Activated CD4-positive, alpha-beta T cell treated with anti-CD3 and anti-CD28 coated beads for 36 hours (primary cell): ENCODE data around the gene FLYWCH1. TPM values are rescaled to one million over a fixed set of nuclear protein-coding genes. Genes with fewer than 3 reads are reported as not detected.

Source experiments
- ATAC-seq: fragments of 200-7000 bp; cut with Tn5 transposase; one replicate; pipeline ENCODE4 v1.10.0; 2021; ENCODE audit warnings: mild to moderate bottlenecking, moderate library complexity
- CTCF ChIA-PET: fragments of 350-600 bp; sonication (Branson Sonifier 250); formaldehyde crosslinking; loops from one replicate; lab custom pipeline; 2021; ENCODE audit warnings: antibody characterized with exemption; lab: Charles Lee
- POLR2A ChIA-PET: fragments of 350-600 bp; sonication (Branson Sonifier 250); formaldehyde crosslinking; loops from one replicate; lab custom pipeline; 2021; ENCODE audit warnings: antibody characterized with exemption, inconsistent platforms; lab: Charles Lee
- DNase-seq: peaks from one replicate; pipeline ENCODE4 v3.0.0-alpha.2; 2020
- H3K27ac Mint-ChIP-seq: one replicate; pipeline ENCODE4 v1.8.0; 2021; ENCODE audit warnings: mixed read lengths
- H3K27me3 Mint-ChIP-seq: one replicate; pipeline ENCODE4 v1.8.0; 2021; ENCODE audit warnings: mixed read lengths
- H3K36me3 Mint-ChIP-seq: one replicate; pipeline ENCODE4 v1.8.0; 2021; ENCODE audit warnings: low read depth, mixed read lengths
- H3K4me1 Mint-ChIP-seq: one replicate; pipeline ENCODE4 v1.8.0; 2021; ENCODE audit warnings: mixed read lengths
- H3K4me3 Mint-ChIP-seq: one replicate; pipeline ENCODE4 v1.8.0; 2021; ENCODE audit warnings: mild to moderate bottlenecking, moderate library complexity, mixed read lengths
- H3K9me3 Mint-ChIP-seq: one replicate; pipeline ENCODE4 v1.8.0; 2021; ENCODE audit warnings: low read depth, mixed read lengths
- intact Hi-C, 2 experiments: fragments of 100-400 bp; cut with DNase I in 1 of 2; cut with micrococcal nuclease in 1 of 2; formaldehyde crosslinking; loops; one replicate each; pipeline versions ENCODE4 v1.14.2 to v1.15.1; 2022 to 2024; cut with DNase I, micrococcal nuclease
- total RNA-seq, 2 experiments: library from RNA; stranded (reverse); gene quantifications; one replicate each; pipeline ENCODE4 v1.2.3, GENCODE V29; 2021

FLYWCH1 gene
- total RNA-seq, 2 experiments from 2014 or later = 26.6 to 37.9 TPM

DNA sequence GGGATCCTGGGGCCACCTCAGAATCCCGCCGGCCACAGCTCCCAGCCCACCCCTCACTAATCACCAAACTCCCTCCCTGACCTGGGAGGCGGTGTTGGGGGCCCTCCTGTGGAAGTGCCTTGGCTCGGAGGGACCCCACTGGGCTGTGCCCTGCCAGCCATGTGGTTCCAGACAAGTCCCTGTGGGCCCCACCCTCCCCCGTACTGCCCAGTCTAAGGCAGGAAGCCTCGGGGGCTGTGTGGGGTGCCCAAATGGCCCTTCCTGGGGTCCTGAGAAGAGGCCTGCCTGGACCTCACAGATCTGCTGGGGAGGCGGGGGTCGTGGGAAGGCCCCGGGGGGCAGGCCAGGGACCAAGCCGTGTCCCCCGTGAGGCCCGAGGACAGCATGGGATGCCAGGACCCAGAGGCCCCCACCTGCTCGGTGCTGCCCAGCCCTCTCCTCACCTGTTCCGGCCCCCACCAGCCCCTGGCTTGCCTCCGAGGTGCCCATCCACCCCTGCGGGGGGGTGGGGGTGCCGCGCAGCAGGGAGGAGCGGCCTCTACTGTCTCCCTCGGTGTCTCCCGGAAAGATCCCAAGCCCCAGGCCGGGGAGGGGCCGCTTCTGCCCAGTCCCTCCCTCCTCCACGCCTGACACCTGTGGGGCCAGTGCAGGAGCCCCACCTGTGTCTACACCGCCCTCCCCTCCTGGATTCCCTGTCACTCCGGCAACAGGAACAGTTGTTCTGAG, 43.1 kb downstream of the FLYWCH1 start:
- no peak overlapping the region for H3K27ac Mint-ChIP-seq
- no peak for ATAC-seq

DNA sequence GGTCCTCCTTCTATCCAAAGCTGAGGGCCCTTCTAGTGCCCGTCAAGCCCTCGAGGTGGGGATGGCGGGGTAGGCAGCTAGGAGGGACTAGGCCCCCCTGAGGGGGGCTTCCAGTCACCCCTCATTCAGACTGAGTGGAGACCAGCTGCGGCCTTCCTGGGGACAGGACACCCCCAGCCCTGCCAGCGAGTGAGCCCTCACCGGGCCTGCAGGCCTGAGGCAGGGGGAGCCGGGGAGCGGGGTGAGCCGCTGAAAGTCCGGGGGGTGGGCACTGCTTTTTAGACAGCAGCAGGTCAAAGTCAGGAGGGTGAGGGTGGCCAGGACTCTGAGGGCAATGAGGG, 43.7 kb downstream of the FLYWCH1 start:
- DNase-seq (no peak), ATAC-seq (no peak)
- Mint-ChIP-seq H3K4me3 (no peak overlapping the region), H3K27me3 (peaks cover 8% of the 10 kb centered on the region), H3K4me1 (peaks cover 3% of the 10 kb centered on the region), H3K36me3 (no peaks in the 10 kb centered on the region), H3K27ac (no peak overlapping the region), H3K9me3 (no peaks in the 10 kb centered on the region)
- CTCF ChIA-PET = no interaction called here
- intact Hi-C loops = no loop called here
- POLR2A ChIA-PET = no interaction called here

More for the DNA sequence above, 43.1 kb downstream of the FLYWCH1 start:
- Mint-ChIP-seq H3K9me3 (no peaks in the 10 kb centered on the region), H3K27me3 (peaks cover 6% of the 10 kb centered on the region), H3K4me3 (no peak overlapping the region), H3K36me3 (no peaks in the 10 kb centered on the region), H3K4me1 (peaks cover 3% of the 10 kb centered on the region)
- POLR2A ChIA-PET = no interaction called here
- no peak for DNase-seq
- intact Hi-C loops = no loop called here
- CTCF ChIA-PET = no interaction called here

DNA sequence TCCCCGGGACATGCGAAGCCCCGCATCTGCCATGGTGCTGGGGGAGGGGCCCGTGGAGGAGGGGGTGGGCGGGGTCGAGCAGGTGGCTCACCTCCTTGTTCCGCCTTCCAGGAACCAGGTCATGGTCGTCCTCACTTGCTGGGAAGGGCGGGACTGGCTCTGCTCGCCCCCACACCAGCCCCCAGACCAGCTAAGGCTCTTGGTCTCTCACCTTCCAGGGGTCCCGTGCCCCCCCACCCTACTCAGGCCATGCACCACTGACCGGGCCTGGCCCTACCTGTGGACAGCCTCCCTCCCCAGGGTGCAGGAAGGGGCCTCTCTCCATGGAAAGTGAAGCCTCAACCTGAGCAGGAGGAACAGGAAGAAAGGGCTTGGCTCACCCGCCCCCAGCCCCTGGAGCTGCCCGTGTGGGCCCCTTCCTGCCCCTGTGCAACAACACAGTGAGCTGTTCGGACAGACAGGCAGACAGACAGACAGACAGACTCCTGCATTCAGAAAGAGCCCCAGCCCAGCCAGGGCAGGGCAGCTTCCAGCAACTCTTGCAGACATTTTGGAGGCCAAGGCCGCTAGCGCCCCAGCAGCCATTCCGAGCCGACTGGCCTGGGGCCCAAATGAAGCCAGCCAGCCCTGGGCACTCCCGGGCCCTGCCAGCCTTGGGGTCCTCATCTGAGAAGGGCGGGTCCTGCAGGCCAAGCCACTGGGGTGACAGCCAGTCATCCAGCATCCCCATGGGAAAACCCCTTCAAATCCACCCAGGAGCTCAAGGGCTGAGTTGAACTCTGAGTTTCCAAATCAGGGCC, 44.2 kb downstream of the FLYWCH1 start:
- intact Hi-C loops = no loop called here
- peak; percentile 52 for ATAC-seq
- CTCF ChIA-PET = no interaction called here

DNA sequence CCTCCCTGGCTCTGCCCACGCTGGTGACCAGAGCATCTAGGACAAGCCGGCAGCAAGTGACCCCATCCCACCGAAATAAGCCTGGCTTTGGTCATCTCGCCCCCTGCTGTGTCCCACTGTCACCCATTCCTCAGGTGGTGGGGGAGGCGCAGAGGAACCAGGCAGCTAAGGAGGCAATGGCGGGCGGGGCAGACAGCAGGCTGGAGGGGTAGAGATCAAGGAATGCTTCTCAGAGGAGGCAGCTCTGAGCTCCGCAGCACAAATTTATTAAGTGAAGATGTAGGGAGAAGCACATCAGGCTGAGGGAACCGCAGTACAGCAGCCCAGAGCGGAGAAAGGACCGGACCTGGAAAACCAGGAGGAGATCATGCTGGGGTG, 44.8 kb downstream of the FLYWCH1 start:
- Mint-ChIP-seq H3K9me3 (no peaks in the 10 kb centered on the region), H3K4me1 (peaks cover 3% of the 10 kb centered on the region), H3K36me3 (no peaks in the 10 kb centered on the region), H3K27me3 (peaks cover 8% of the 10 kb centered on the region), H3K27ac (no peak overlapping the region), H3K4me3 (no peak overlapping the region)
- ATAC-seq = no peak
- ChIA-PET CTCF (no interaction called here), POLR2A (interaction anchor here (0.7 kb wide), 1 partner anchor 14 kb away, joined by 3 read pairs; no protein-coding TSS in a partner anchor)
- intact Hi-C loops = no loop called here
- no peak for DNase-seq

More for the DNA sequence above, 44.2 kb downstream of the FLYWCH1 start:
- no peak for DNase-seq
- peaks cover 3% of the 10 kb centered on the region for H3K4me1 Mint-ChIP-seq
- H3K36me3 Mint-ChIP-seq = no peaks in the 10 kb centered on the region
- H3K27ac Mint-ChIP-seq = no peak overlapping the region
- no peaks in the 10 kb centered on the region for H3K9me3 Mint-ChIP-seq
- POLR2A ChIA-PET = interaction anchor here (0.7 kb wide), 1 partner anchor 14 kb away, joined by 3 read pairs; no protein-coding TSS in a partner anchor
- H3K27me3 Mint-ChIP-seq = peaks cover 8% of the 10 kb centered on the region
- no peak overlapping the region for H3K4me3 Mint-ChIP-seq

DNA sequence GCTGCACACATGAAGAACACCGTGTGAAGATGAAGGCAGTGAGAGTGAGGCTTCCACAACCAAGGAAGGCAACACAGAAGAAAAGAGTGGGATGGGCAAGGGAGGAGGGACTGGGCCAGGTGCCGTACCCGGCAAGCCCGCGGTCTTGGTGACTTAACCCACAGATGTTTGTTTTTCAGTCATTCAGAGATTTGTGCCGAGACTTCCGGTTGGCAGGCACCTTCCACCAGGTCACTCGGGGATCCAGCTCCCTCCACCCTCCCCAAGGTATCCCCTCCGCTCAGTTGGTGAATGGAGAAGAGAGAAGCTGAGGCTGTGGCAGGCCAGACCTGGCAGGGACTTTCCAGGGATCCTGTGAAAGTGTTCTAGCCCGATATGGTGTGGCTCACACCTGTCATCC, 47.5 kb downstream of the FLYWCH1 start:
- Mint-ChIP-seq H3K4me1 (peaks cover 14% of the 10 kb centered on the region), H3K27ac (no peak overlapping the region), H3K27me3 (peaks cover 19% of the 10 kb centered on the region), H3K9me3 (no peaks in the 10 kb centered on the region), H3K4me3 (no peak overlapping the region), H3K36me3 (no peaks in the 10 kb centered on the region)
- ChIA-PET POLR2A (interaction anchor here (1.2 kb wide), 1 partner anchor 13 kb away, joined by 3 read pairs; no protein-coding TSS in a partner anchor), CTCF (interaction anchor here (0.6 to 1.0 kb wide), 2 partner anchors 48 to 61 kb away, joined by 4 to 5 read pairs; no protein-coding TSS in a partner anchor)
- intact Hi-C loops = no loop called here
- DNase-seq = no peak
- ATAC-seq = no peak

DNA sequence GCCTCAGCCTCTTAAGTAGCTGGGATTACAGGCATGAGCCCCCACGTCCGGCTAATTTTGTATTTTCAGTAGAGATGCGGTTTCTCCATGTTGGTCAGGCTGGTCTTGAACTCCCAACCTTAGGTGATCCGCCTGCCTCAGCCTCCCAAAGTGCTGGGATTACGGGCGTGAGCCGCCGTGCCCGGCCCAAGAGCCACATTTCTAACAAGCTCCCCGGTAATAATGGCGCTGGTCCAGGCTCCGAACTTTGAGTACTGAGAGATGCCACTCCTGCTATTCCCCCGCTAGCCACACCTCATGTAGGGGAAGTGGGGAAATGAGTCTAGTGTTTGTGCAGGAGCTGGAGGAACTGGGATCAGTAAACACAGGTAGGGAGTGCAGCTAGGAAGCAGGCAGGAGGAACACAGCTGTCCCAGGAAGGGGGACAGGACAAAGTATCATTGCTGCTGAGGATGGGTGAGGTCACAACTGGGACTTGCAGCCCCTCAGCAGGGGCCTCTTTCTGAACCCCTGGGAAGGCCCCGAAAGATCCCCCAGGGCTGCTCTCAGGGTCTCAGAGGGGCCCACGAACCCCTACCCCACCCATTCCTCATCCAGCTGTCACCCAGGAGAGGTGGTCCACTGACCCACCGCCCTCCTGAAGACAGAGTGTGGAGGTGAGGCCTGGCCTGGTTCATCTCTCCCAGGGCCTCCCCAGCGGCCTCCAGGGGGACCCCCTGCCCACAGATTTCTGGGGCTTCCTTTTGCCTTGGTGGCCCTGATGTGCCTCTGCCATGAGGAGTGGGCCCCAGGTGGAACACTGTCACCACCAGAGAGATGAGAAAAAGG, 48.7 kb downstream of the FLYWCH1 start:
- Mint-ChIP-seq H3K36me3 (no peaks in the 10 kb centered on the region), H3K27ac (no peak overlapping the region), H3K4me3 (no peak overlapping the region), H3K27me3 (peaks cover 21% of the 10 kb centered on the region), H3K4me1 (peaks cover 17% of the 10 kb centered on the region), H3K9me3 (no peaks in the 10 kb centered on the region)
- intact Hi-C loops = no loop called here
- ATAC-seq (no peak), DNase-seq (no peak)
- ChIA-PET POLR2A (interaction anchor here (1.2 kb wide), 1 partner anchor 15 kb away, joined by 3 read pairs; no protein-coding TSS in a partner anchor), CTCF (interaction anchor here (0.6 to 1.5 kb wide), 4 partner anchors 14 to 809 kb away, joined by 3 to 4 read pairs (median 4); no protein-coding TSS in a partner anchor)

DNA sequence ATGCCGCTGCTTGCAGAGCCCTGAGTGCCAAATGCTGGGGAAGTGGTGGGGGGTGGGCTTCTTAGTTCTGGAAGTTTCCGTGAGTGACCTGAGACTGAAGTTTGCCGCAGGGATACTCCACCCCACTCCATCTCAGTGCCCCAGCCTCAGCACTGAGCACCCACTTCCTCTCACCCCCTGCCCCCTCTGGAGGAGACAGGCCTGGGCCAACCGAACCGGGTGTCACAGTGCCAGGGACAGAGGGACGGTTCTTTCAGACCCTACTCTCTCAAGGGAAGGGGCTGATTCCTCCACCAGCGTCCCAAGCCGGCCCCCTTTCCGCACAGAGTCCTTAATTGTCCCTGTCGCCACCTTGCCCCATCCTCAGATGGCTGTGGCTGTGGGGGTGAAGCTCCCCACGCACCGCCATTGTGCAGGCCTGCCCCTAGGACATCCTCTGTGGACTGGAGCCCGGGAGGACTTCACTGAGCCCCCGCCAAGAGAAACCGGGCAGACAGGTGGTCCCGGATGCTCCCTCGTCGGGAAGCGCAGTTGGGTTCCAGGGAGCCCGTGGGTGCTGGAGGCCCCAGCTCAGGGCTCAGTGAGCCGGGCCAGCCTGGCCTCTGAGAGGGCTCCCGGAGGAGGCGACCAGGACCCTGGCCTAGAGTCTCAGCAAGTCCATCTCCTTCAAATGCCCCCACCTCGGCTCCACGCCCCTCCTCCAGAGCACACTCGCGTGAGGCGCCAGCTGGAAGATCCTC, 50.8 kb downstream of the FLYWCH1 start:
- ATAC-seq (no peak), DNase-seq (no peak)
- intact Hi-C loops = no loop called here
- CTCF ChIA-PET = interaction anchor here (0.6 to 2.2 kb wide), 9 partner anchors 8 to 1652 kb away, joined by 3 to 7 read pairs (median 3); partner anchors contain the start of genes PKMYT1 and ZNF213
- peaks cover 19% of the 10 kb centered on the region for H3K4me1 Mint-ChIP-seq
- H3K36me3 Mint-ChIP-seq = no peaks in the 10 kb centered on the region
- H3K27me3 Mint-ChIP-seq = peaks cover 23% of the 10 kb centered on the region
- no peaks in the 10 kb centered on the region for H3K9me3 Mint-ChIP-seq
- no peak overlapping the region for H3K27ac Mint-ChIP-seq
- no peak overlapping the region for H3K4me3 Mint-ChIP-seq
- POLR2A ChIA-PET = no interaction called here

DNA sequence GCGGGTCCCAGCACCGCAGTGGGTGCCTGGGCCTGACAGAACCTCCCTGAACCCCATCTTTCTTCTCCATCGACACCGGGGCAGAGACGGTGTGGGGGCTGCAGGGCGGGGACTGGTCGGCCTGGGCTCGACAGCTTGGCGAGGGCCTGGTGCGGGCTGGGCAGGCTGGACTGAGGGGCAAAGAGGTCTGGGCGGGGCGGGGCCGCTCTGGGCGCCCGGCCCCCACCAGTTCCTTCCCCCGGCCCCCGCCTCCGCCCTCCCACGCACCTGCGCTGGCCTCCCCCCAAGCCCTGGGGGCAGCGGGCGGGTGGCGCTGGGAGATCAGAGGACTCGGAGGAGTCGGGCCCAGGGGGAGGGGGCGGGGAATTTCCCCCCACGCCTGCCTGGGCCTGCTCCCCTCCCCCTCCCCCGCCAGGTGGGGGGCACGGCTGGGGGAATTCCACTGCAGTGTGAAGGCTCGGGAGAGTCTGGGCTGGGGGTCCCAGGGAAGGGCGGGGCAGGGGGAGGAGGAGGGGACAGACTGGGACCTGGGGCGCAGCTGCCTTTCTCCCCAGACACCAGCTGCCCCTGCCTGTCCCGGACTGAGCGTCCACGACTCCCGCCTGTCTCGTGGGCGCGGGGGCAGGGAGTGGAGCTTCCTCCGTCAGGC, 51.5 kb downstream of the FLYWCH1 start:
- ChIA-PET CTCF (interaction anchor here (0.6 to 2.2 kb wide), 9 partner anchors 9 to 149 kb away, joined by 3 to 7 read pairs (median 4); partner anchors contain the start of gene PKMYT1), POLR2A (no interaction called here)
- Mint-ChIP-seq H3K4me1 (peaks cover 25% of the 10 kb centered on the region), H3K9me3 (no peaks in the 10 kb centered on the region), H3K4me3 (peak overlapping the region; percentile 57), H3K27me3 (peaks cover 28% of the 10 kb centered on the region), H3K36me3 (peaks cover under 1% of the 10 kb centered on the region), H3K27ac (no peak overlapping the region)
- ATAC-seq (no peak), DNase-seq (peak; percentile 36)
- intact Hi-C loops = no loop called here

DNA sequence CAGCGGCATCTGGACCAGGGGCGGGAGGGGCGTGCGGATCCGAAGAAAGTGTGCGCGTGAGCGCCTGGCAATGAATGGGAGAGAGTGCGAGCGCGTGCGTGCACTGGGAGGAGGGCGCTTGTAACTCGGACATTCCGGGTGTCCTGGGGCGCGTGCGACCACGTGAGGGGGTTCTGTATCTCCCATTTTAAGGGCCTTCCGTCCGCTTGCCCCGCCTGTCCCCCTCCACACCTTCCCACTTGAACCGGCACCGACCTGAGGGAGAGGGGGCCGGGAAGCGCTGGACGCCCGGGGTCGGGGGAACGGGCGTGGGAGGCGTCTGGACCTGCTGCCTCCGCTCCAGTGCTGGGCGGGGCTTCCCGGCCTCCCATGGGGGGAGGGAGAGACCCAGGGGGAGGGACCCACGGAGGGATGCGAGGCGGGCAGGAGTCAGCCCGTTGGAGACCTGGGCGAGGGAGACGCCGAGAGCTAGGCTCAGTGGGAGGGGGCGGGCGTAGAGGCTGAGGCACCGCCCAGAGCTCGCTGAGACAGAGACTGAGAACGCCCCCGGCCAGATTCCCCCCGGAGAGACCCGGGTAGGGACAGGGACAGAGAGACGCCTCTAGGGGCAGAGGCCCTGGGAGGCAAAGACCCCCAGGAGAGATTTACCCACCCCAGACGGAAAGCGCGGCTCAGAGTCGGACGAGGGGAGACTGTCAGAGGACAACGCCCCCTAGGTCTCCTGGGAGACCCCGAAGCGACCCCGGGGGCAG, 52.2 kb downstream of the FLYWCH1 start, which contains the start of gene KREMEN2:
TSS of gene KREMEN2 (plus strand) at position 553 of the 752 bp plus-strand sequence. CDS start 246 bp downstream, outside the sequence.
- Mint-ChIP-seq H3K27me3 (peaks cover 31% of the 10 kb centered on the region), H3K4me1 (peaks cover 32% of the 10 kb centered on the region), H3K4me3 (peak within 1 kb of the TSS; percentile 57), H3K9me3 (no peaks in the 10 kb centered on the region), H3K27ac (no peak within 1 kb of the TSS), H3K36me3 (peaks cover 2% of the 10 kb centered on the region)
- CTCF ChIA-PET = interaction anchor here (0.7 to 1.3 kb wide), 8 partner anchors 11 to 150 kb away, joined by 3 to 6 read pairs (median 4); no protein-coding TSS in a partner anchor
- POLR2A ChIA-PET = no interaction called here
- intact Hi-C loops = no loop called here
- DNase-seq (peak; percentile 67), ATAC-seq (peak; percentile 23)
